Adrenal gland (tissue), 12 donors: ENCODE results near the gene UACA. TPM values are rescaled to one million over a fixed set of nuclear protein-coding genes. Genes with fewer than 3 reads are reported as not detected.

ENCODE experiments used
- DNase-seq, 7 donors: peaks; one replicate each; pipeline ENCODE4 v3.0.0-alpha.2; 2019 to 2020
- H3K27ac ChIP-seq, 5 donors: fragments of 200-600 bp; sonication (generic) in 4 of 5; 1 replicate in 3 of 5; 2 replicates in 2 of 5; pipeline versions ENCODE4 v1.5.1 to v1.8.0; 2016 to 2020; ENCODE audit warnings: mild to moderate bottlenecking in 1 of 5
- H3K27me3 ChIP-seq: fragments of 200-600 bp; 2 replicates; pipeline ENCODE4 v1.8.0; 2021
- H3K36me3 ChIP-seq, 2 donors: fragments of 200-600 bp; replicated peaks in 1 of 2; 1 replicate in 1 of 2; 2 replicates in 1 of 2; pipeline versions ENCODE4 v1.5.1 to v1.8.0; 2018 to 2022
- H3K4me1 ChIP-seq, 2 donors: fragments of 200-600 bp; replicated peaks in 1 of 2; 1 replicate in 1 of 2; 2 replicates in 1 of 2; pipeline versions ENCODE4 v1.5.1 to v1.8.0; 2018 to 2021
- H3K4me3 ChIP-seq, 4 donors: fragments of 200-600 bp; sonication (generic) in 3 of 4; one replicate each; pipeline ENCODE4 v1.5.1; 2016 to 2018
- H3K9me3 ChIP-seq, 3 donors: fragments of 200-600 bp; sonication (generic) in 1 of 3; replicated peaks in 1 of 3; 1 replicate in 2 of 3; 2 replicates in 1 of 3; pipeline versions ENCODE4 v1.5.1 to v1.8.0; 2016 to 2021
- CTCF ChIP-seq, 6 experiments: fragments of 450-650 bp in 4 of 6; fragments of 200-600 bp in 2 of 6; sonication (generic) in 1 of 6; IDR thresholded peaks; 1 replicate in 5 of 6; 2 replicates in 1 of 6; pipeline versions ENCODE4 v1.5.1 to v1.8.0; 2016 to 2021; ENCODE audit warnings: antibody characterized with exemption in 6 of 6, mild to moderate bottlenecking in 2 of 6, moderate library complexity in 1 of 6
- POLR2A ChIP-seq, 2 donors: fragments of 450-650 bp; IDR thresholded peaks; one replicate each; pipeline ENCODE4 v1.6.1; 2017; ENCODE audit warnings: antibody characterized with exemption in 2 of 2, mild to moderate bottlenecking in 2 of 2, moderate library complexity in 1 of 2
- WGBS, 4 donors: extraction: QIAGEN DNeasy Blood & Tissue Kit in 2 of 4; methylation state at CpG; one replicate each; pipeline versions ENCODE4 v1.1.5 to v1.1.7; 2013 to 2017; 5-methylcytosine and 5-hydroxymethylcytosine counted together
- intact Hi-C, 2 donors: fragments of 100-400 bp; cut with DNase I; formaldehyde crosslinking; loops; one replicate each; pipeline versions ENCODE4 v1.14.1 to v1.15.0; 2022 to 2023
- polyA plus RNA-seq, 3 donors: library from polyadenylated mRNA; stranded (reverse); fragments of 200-250 nt in 2 of 3; fragments of 350-450 nt in 1 of 3; fragmentation: Illumina TruSeq in 1 of 3; extraction: RNeasy Lipid Tissue Mini Kit (QIAGEN cat#74804) in 1 of 3; gene quantifications; one replicate each; pipeline ENCODE4 v1.2.3, GENCODE V29; 2013 to 2014
- total RNA-seq, 9 donors: library from RNA; depleted of rRNA in 4 of 9; stranded (reverse); fragments of >200 nt in 4 of 9; fragments of 120-200 nt in 1 of 9; fragmentation: NEBNext Ultra II Directional in 1 of 9; extraction: Animal tissue kit (Norgen Biotek cat#: 25700) in 1 of 9; gene quantifications; one replicate each; pipeline versions ENCODE4 v1.1.0 to v1.2.4, GENCODE V29; 2013 to 2023
- donor health status: healthy with polysubstance abuse.
- donor health status: Bipolar disorder and iron deficiency.
- donor health status: DM: yes; HTN: yes; CAD: no.
- donor health status: DM: no; HTN: no; CAD: no.
- donor health status: DM: no; HTN: no; CAD: no.
- donor health status: DM: yes; HTN: yes; CAD: no.

Gene UACA
- total and polyA plus RNA-seq, 12 donors = 16.7 to 186 (median 39.1) TPM

DNA sequence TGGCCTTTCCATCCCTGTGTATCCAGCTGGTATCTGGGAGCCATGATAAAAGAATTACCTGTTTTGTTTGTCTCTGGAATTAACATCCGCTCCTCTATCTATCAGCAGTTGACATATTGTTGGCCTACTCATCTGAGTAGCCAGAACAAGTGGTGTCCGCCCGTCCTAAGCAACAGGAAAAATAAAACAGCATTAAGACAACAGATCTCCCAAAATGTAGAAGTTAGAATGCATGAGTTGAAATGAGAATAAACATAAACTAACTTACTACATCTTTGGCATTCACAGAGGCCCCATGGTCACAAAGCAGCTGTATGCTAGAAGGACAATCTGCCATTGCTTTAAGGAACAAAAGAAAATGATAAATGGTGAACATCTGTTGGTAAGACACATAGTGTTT is 75.9 kb downstream of the UACA start:
- WGBS, 4 donors = 71 to 83% (median 77%) methylated on average over 3 of the region's 3 CpGs
- TF ChIP-seq CTCF (IDR thresholded peaks at IDR 0.05) (no peak), POLR2A (IDR thresholded peaks at IDR 0.05) (no peak)
- Histone ChIP-seq H3K27me3 (no peaks in the 10 kb centered on the region), H3K9me3 (no peaks in the 10 kb centered on the region), H3K27ac (no peak overlapping the region), H3K4me1 (peaks cover 7 to 20% of the 10 kb centered on the region in 2 donors), H3K36me3 (no peaks in the 10 kb centered on the region), H3K4me3 (no peak overlapping the region)
- DNase-seq = no peak
- intact Hi-C loops = loop anchor here in 1 of 2 donors (10.0 kb wide), 1 partner anchor 127 kb away; no protein-coding TSS in a partner anchor

GRCh38 chr15:70680817-70681216 is 82.5 kb downstream of the UACA start:
- Histone ChIP-seq H3K36me3 (peaks cover 0 to 1% of the 10 kb centered on the region in 2 donors), H3K4me3 (no peak overlapping the region), H3K27ac (no peak overlapping the region), H3K4me1 (peaks cover 0 to 8% of the 10 kb centered on the region in 2 donors), H3K9me3 (no peaks in the 10 kb centered on the region), H3K27me3 (no peaks in the 10 kb centered on the region)
- TF ChIP-seq CTCF (IDR thresholded peaks at IDR 0.05) = no peak
- TF ChIP-seq POLR2A (IDR thresholded peaks at IDR 0.05) = no peak
- DNase-seq = no peak
- intact Hi-C loops = loop anchor here in 1 of 2 donors (10.0 kb wide), 1 partner anchor 134 kb away; no protein-coding TSS in a partner anchor
- 81 to 83% (median 81%) methylated on average over 6 of the region's 6 CpGs for WGBS, 4 donors

- DNase-seq = no peak
- no peak for TF ChIP-seq CTCF (IDR thresholded peaks at IDR 0.05)
- H3K4me3 ChIP-seq = no peak overlapping the region
- H3K4me1 ChIP-seq = peaks cover 0 to 8% of the 10 kb centered on the region in 2 donors
- H3K9me3 ChIP-seq = no peaks in the 10 kb centered on the region
- peaks cover 0 to 7% of the 10 kb centered on the region in 2 donors for H3K36me3 ChIP-seq
- H3K27ac ChIP-seq = no peak overlapping the region
- no peaks in the 10 kb centered on the region for H3K27me3 ChIP-seq
- intact Hi-C loops = loop anchor here (5.0 to 10.0 kb wide), 3 partner anchors 45 to 135 kb away; no protein-coding TSS in a partner anchor
These were observed 83.5 kb downstream of the UACA start for GRCh38 chr15:70679919-70680231.

DNA sequence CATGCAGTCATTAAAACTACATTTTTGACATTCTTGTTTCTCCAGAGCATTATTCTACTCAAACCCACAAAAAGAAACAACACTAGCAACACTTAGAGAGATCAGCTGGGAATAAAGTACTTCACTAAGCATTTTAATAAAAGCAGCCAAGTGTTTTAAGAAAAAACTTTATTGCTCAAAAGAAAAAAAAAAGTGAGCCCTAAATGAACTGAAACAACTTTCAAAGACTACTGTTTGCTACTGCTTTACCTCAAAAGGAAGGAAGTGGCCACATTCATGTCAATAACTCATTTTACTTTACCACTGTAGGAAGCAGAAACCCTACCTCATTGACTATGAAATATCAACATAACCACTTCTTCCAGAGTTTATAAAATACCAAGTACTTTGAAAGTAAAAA is 91.3 kb downstream of the UACA start:
- no peak overlapping the region for H3K4me3 ChIP-seq
- intact Hi-C loops = loop anchor here in 1 of 2 donors (10.0 kb wide), 1 partner anchor 53 kb away; no protein-coding TSS in a partner anchor
- DNase-seq = no peak
- no peaks in the 10 kb centered on the region for H3K4me1 ChIP-seq
- no peaks in the 10 kb centered on the region for H3K27me3 ChIP-seq
- peaks cover 0 to 16% of the 10 kb centered on the region in 2 donors for H3K36me3 ChIP-seq
- TF ChIP-seq POLR2A (IDR thresholded peaks at IDR 0.05) = no peak
- TF ChIP-seq CTCF (IDR thresholded peaks at IDR 0.05) = no peak
- no peak overlapping the region for H3K27ac ChIP-seq
- no peaks in the 10 kb centered on the region for H3K9me3 ChIP-seq
